Measurements from ENCODE around the gene SAPCD2. TPM values are rescaled to one million over a fixed set of nuclear protein-coding genes. Genes with fewer than 3 reads are reported as not detected.

SAPCD2 gene
- total and polyA plus RNA-seq, 2 of the 4 experiments (the other 2 are of a cell fraction) = 3.4 to 4.9 TPM

DNA sequence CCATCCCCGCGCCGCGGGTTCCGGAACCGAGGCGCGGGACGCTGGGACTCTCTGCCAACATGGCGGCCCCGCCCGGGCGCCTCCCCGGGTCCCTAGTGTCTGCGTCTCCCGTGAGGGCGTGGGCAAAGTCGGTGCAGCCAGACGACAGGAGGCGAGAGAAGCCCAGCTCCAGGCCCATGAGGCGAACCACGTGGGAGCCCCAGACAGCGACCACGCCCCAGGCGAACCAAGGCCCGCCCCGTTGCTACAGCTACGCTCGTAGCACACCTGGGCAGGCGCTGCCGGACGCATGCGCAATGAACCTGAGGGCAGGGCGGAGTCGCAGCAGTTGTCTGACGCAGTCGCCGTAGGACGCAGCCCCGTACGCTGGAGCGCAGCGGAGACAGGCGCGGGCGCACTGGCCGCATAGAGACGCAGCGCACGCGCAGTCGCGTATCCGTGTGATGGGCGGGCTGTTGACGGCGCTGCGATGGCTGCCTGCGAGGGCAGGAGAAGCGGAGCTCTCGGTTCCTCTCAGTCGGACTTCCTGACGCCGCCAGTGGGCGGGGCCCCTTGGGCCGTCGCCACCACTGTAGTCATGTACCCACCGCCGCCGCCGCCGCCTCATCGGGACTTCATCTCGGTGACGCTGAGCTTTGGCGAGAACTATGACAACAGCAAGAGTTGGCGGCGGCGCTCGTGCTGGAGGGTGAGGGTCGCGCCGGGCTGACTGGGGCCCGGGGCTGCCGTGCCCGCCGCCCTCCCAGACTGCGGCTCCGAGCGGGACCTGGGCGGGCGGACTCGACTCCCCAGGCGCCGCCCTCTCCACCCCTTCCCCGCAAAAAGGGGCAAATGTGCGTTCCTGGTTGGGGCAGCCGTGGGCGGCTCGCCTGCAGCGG is 16.4 kb upstream of the SAPCD2 start, which contains the start of gene MAN1B1 (continued):
- TF ChIP-seq, protein P1, sequence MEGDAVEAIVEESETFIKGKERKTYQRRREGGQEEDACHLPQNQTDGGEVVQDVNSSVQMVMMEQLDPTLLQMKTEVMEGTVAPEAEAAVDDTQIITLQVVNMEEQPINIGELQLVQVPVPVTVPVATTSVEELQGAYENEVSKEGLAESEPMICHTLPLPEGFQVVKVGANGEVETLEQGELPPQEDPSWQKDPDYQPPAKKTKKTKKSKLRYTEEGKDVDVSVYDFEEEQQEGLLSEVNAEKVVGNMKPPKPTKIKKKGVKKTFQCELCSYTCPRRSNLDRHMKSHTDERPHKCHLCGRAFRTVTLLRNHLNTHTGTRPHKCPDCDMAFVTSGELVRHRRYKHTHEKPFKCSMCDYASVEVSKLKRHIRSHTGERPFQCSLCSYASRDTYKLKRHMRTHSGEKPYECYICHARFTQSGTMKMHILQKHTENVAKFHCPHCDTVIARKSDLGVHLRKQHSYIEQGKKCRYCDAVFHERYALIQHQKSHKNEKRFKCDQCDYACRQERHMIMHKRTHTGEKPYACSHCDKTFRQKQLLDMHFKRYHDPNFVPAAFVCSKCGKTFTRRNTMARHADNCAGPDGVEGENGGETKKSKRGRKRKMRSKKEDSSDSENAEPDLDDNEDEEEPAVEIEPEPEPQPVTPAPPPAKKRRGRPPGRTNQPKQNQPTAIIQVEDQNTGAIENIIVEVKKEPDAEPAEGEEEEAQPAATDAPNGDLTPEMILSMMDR (conservative IDR thresholded peaks at IDR 0.05; ENCODE audit: low read depth, low read length) = no peak
